Activated T-helper 1 cell treated with anti-CD3 and anti-CD28 coated beads, Interleukin-2, amount 50 U/mL, for 16 hours (primary cell): ENCODE measurements around the gene MBOAT7.
"Not testable (repeated sequence)": the region's sequence is repeated elsewhere in the genome, so short reads cannot be mapped to it uniquely, and the experiment has no call there.

ENCODE experiments used
- DNase-seq, 2 donors: peaks; one replicate each; pipeline ENCODE4 v3.0.0-alpha.2; 2020; ENCODE audit warnings: low read depth in 1 of 2, low spot score in 1 of 2

The MBOAT7 gene, protein sequence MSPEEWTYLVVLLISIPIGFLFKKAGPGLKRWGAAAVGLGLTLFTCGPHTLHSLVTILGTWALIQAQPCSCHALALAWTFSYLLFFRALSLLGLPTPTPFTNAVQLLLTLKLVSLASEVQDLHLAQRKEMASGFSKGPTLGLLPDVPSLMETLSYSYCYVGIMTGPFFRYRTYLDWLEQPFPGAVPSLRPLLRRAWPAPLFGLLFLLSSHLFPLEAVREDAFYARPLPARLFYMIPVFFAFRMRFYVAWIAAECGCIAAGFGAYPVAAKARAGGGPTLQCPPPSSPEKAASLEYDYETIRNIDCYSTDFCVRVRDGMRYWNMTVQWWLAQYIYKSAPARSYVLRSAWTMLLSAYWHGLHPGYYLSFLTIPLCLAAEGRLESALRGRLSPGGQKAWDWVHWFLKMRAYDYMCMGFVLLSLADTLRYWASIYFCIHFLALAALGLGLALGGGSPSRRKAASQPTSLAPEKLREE

DNA sequence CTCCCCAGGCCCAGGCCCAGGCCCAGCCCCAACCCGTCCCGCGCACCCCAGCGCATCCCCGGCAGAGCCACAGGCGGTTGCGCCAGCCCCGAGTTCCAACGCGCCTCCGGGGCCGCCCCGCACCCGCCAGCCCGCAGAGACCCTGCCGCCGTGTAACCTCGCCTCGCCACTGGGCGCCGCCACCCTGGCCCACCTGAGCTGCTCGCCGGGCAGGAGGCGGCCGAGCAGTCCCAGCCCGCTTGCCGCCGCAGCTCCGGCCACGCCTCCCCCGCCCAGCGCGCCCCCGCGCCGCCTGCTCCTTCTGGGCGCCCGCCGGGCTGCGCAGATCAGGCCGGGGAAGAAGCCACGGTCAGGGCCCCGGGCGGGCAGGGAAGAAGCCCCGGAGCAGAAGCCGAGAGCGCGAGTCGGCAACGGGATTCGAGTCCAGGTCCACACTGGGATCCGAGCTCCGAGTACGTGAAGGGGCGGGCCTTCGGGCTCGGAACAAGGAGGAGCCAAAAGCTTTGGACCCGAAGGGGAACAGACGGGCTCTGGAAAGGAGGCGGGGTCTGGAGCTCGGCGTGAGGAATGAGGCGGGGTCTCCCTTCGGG, at the start of gene MBOAT7:
MBOAT7 (minus strand) TSS at position 436 of the 590 bp plus-strand sequence. CDS start 1,072 bp downstream, outside the sequence.
- peak in 1 of 2 donors; percentile 58 for DNase-seq

DNA sequence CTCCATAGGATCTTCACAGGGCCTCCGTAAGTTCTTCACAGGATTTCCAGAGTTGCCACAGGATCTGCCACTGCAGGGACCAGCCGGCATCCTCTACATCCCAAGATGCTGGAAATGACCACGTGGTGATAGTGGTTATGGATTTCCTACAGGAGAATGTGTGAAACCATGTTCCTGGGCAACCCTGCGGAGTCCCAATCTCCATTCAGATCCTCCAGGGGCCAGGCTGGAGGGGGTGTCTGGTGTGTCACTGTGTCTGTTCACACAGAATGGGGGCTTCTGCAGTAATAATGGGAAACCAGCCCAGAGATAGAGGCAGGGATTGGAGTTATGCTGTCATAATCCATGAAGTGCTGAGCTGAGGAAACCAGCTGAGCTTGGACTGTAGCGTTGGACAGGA, 44.6 kb upstream of the MBOAT7 start:
- no peak for DNase-seq

- DNase-seq = peak; percentile 71 to 88
Measured at GRCh38 chr19:54231077-54231931, 41.9 kb upstream of the MBOAT7 start.

- DNase-seq = no peak
Measured at GRCh38 chr19:54230031-54230430, 40.7 kb upstream of the MBOAT7 start.

DNA sequence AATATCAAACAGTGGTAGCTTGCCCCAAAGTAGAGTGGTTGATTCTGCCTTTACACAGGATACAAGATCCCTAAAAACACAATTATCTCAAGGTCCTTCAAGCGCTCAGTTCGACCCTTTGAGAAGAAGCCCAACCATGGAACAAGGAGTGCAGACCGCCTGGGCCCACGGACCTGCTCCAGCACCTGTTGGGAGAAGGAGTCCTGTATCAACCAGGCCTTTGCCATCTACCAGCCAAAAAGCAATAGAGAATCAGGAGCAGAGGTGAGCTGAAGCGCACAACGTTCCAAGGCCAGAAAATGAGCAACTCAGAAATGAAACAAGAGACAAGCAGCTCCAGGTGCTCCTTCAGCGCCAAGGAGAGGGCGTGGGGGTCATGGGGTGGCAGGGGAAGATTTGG, 39.8 kb upstream of the MBOAT7 start:
- no peak for DNase-seq

GRCh38 chr19:54224619-54225018, 35.2 kb upstream of the MBOAT7 start:
- not testable (repeated sequence) for DNase-seq

GRCh38 chr19:54223937-54224281, 34.5 kb upstream of the MBOAT7 start:
- DNase-seq = not testable (repeated sequence)

DNA sequence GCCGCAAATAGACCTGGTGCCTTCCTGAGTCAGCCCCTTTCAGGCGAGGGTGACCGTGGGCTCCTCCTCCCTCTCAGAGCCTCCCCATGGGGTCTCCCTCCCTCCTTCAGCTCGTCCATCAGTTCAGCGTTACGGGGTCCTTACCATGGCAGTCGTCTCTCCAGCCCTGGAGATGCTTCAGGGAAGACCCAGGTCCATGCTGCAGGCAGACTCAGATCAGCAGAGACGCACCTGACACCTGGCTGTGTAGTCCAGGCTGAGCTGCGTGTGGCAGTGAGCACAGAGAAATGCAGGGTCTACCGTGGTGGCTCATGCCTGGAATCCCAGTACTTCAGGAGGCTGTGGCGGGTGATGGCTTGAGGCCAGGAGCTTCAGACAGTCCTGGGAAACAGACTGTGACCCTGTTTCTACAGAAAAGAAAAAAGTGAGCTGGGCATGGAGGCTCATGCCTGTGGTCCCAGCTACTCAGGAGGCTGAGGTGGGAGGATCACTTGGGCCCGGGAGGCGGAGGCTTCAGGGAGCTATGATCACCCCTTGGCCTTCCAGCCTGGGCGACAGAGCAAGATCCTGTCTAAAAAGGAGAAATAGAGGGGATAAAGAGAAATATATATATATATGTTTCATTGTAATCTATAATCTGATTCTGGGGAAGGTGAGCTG, 34.0 kb upstream of the MBOAT7 start:
- not testable (repeated sequence) for DNase-seq

- not testable (repeated sequence) for DNase-seq
Measured at GRCh38 chr19:54222474-54223276, 33.3 kb upstream of the MBOAT7 start, which contains the start of gene LILRB3. Gene LILRB3, minus strand, starts transcription at chr19:54223007. Its CDS starts 31 bp downstream, at chr19:54222976.

DNA sequence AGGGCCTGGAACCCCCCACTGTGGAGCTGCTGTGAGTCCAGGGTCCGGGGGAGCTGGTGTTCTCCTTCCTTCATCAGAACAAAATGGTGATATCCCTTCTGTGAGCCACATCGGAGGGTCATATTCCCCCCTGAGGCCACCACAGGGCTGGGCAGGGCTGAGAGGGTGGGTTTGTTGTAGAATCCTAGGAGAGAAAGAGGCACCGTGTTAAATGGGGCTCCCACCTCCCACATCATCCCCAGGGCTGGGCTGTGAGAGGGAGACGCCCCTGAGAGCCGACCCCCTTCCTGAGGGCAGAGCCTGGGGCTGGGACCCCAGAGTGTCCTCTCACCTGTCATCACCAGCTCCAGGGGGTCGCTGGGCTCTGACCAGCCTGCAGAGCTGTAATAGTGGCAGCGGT, 32.6 kb upstream of the MBOAT7 start:
- not testable (repeated sequence) for DNase-seq

DNA sequence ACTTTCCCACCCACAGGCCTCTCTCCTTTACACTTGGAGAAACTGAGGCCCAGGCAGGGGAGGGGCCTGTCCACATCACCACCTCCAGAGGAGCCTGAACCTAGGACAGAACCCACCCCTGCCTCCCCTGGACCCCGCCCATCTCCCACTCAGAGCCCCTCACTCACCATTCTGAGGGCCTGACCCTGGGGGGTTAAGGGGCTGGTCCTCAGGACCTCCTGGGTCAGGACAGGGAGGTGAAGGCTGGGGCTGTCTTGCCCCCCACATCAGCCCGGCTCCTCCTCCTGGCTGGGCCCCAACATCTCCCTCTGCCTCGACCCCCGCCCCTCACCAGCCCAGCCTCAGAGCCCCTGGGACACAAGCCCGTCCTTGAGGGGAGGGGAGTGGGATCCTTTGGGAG, 30.3 kb upstream of the MBOAT7 start:
- DNase-seq = not testable (repeated sequence)

DNA sequence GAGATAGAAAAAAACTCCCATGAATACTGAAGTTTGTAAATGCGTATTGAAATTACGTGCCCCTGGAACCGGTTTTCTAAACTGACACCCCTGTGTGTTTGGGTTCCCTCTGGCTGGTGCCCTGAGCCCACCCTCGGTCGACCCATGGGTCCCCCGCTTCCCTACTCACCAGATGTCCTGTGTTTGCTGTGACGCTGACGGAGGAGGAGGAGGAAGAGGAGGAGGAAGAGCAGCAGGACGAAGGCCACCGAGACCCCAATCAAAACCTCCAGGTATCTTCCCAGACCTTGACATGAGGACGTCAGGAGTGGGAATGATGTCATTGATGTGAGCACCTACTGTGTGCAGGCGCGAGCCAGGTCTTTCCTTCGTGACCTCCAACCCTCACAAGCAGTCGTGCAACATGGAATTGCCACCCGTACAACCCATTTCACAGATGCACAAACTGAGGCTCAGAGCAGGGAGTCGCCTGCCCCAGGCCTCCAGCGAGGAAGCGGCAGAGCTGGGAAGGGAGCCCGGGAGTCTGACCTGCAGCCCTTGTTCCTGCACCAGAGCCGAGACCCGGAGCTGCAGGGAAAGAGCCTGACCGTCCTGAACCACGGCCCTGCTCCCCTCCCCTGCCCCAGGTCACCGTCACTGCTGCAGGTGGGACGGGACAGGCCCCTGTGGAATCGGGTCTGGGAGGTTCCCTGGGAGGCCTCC, 29.7 kb upstream of the MBOAT7 start:
- no peak for DNase-seq

GRCh38 chr19:54218259-54218658, 28.9 kb upstream of the MBOAT7 start:
- no peak for DNase-seq

DNA sequence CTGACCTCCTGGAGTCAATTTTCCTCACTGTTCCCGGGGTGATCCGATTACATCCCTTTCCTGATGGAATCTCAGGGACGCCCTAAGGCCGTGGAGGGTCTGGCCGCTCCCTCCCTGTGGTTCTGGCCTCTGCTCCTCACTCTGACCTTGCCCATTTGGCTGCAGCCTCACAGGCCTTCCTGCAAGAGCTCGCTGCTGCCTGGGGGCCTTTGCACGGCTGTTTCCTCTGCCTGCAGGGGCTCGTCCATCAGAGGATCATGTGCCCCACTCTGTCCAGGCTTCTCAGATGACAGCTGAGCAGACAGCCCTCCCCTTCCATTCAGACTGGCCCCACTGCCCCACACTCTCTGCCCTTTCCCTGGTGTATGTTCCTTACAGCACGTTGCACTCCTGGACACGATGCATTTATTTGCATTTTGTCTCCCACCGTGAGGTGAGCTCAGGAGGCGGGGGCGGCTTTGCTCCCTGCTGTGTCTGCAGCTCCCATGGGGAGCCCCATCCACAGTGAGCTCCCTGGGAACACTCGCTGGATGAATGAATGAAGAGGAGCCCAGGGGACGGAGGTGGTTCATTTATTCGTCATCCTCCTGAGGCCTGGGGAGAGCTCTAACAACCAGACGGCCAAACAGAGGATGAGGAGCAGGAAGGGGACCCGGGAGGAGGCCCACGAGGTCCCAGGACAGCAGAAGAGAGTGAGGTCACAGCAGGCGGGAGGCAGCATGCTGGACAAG, 28.3 kb upstream of the MBOAT7 start:
- DNase-seq = not testable (repeated sequence)

- no peak for DNase-seq
Measured at GRCh38 chr19:54216869-54217268, 27.5 kb upstream of the MBOAT7 start.

DNA sequence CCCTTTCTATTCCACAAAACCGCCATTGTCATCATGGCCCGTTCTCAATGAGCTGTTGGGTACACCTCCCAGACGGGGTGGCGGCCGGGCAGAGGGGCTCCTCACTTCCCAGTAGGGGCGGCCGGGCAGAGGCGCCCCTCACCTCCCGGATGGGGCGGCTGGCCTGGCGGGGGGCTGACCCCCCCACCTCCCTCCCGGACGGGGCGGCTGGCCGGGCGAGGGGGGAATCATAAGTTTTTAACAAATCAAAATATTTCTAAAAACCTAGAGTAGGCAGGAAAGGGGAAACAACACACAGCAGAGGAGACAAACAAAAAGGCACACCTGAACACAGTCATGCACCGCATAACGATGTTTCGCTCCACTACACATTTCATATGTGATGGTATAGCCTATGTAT, 25.4 kb upstream of the MBOAT7 start:
- not testable (repeated sequence) for DNase-seq

GRCh38 chr19:54214217-54214616, 24.8 kb upstream of the MBOAT7 start:
- not testable (repeated sequence) for DNase-seq

GRCh38 chr19:54211235-54211634, 21.9 kb upstream of the MBOAT7 start:
- no peak for DNase-seq
